Measurements from ENCODE around the gene NOL3. TPM values are rescaled to one million over a fixed set of nuclear protein-coding genes. Genes with fewer than 3 reads are reported as not detected.

Gene NOL3
- total and polyA plus RNA-seq, 2 of the 13 experiments (the other 11 are each of a cell fraction or from before 2014, with no cell fraction given): 5.7 to 20.5 TPM

GRCh38 chr16:67173808-67174705, 3.7 kb downstream of the NOL3 start (continued):
- TF ChIP-seq ZNF281 (CRISPR knock-in tag; IDR thresholded peaks at IDR 0.05; ENCODE audit: borderline replicate concordance) (no peak), NAIF1 (CRISPR knock-in tag; IDR thresholded peaks at IDR 0.05; ENCODE audit: borderline replicate concordance) (no peak; the same call in 1 of the 2 replicates), ZNF589 (CRISPR knock-in tag; conservative IDR thresholded peaks at IDR 0.05) (peak; percentile 96), ARID3A (IDR thresholded peaks at IDR 0.05; ENCODE audit: low read depth, low read length) (no peak), BRD4 (CRISPR knock-in tag; IDR thresholded peaks at IDR 0.05) (peak; percentile 22; the same call in 1 of the 2 replicates), ZSCAN30 (CRISPR knock-in tag; IDR thresholded peaks at IDR 0.05) (no peak), ZNF33A (CRISPR knock-in tag; IDR thresholded peaks at IDR 0.05; ENCODE audit: borderline replicate concordance) (0 out of 2 replicates have a peak, but pooled peaks have one; percentile 79), ZNF331 (CRISPR knock-in tag; IDR thresholded peaks at IDR 0.05) (peak; percentile 94), ZNF672 (CRISPR knock-in tag; IDR thresholded peaks at IDR 0.05) (no peak), SOX6 (IDR thresholded peaks at IDR 0.05) (no peak), SOX6 (CRISPR knock-in tag; IDR thresholded peaks at IDR 0.05) (peak; percentile 74), THYN1 (CRISPR knock-in tag; IDR thresholded peaks at IDR 0.05; ENCODE audit: borderline replicate concordance, low read depth) (no peak), ZMYM3 (CRISPR knock-in tag; IDR thresholded peaks at IDR 0.05) (peak; percentile 79), HOXD1 (CRISPR knock-in tag; IDR thresholded peaks at IDR 0.05) (no peak), MBNL3 (CRISPR knock-in tag; conservative IDR thresholded peaks at IDR 0.05) (no peak), LCORL (IDR thresholded peaks at IDR 0.05) (no peak), LCORL (CRISPR knock-in tag; IDR thresholded peaks at IDR 0.05) (peak; percentile 93), ZNF431 (CRISPR knock-in tag; IDR thresholded peaks at IDR 0.05; ENCODE audit: borderline replicate concordance, low read depth) (peak; percentile 86), ZBTB26 (CRISPR knock-in tag; IDR thresholded peaks at IDR 0.05; ENCODE audit: borderline replicate concordance) (no peak), MED1 (CRISPR knock-in tag; IDR thresholded peaks at IDR 0.05) (peak; percentile 87), ZNF577 (CRISPR knock-in tag; IDR thresholded peaks at IDR 0.05; ENCODE audit: borderline replicate concordance, low read depth) (no peak), RBM39 (IDR thresholded peaks at IDR 0.05; ENCODE audit: low read depth, low read length, poor library complexity, severe bottlenecking) (peak; percentile 78), ETV5 (CRISPR knock-in tag; IDR thresholded peaks at IDR 0.05; ENCODE audit: borderline replicate concordance) (peak; percentile 96)
- TF ChIP-seq, protein P1, sequence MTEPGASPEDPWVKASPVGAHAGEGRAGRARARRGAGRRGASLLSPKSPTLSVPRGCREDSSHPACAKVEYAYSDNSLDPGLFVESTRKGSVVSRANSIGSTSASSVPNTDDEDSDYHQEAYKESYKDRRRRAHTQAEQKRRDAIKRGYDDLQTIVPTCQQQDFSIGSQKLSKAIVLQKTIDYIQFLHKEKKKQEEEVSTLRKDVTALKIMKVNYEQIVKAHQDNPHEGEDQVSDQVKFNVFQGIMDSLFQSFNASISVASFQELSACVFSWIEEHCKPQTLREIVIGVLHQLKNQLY (CRISPR knock-in tag; IDR thresholded peaks at IDR 0.05): peak; percentile 68; the same call in 1 of the 2 replicates
